H9 (cell line): Measurements from ENCODE around the gene NT5C. TPM values are rescaled to one million over a fixed set of nuclear protein-coding genes. Genes with fewer than 3 reads are reported as not detected.
A peak's percentile ranks its signal among the peaks of the same experiment; 100 is the strongest.

ENCODE experiments used
- DNase-seq: peaks from one replicate; pipeline ENCODE4 v3.0.0-alpha.2; 2017
- H2AFZ ChIP-seq: one replicate; pipeline ENCODE4 v1.6.1; 2013; ENCODE audit warnings: mild to moderate bottlenecking, low read length, control low read depth, moderate library complexity
- H2AK5ac ChIP-seq: 2 replicates; pipeline ENCODE4 v1.6.1; 2013; ENCODE audit warnings: low read length, control low read depth, mixed read lengths; ENCODE audit not compliant: insufficient read length
- H2BK120ac ChIP-seq: one replicate; pipeline ENCODE4 v1.6.1; 2013; ENCODE audit warnings: low read depth, mild to moderate bottlenecking, low read length, control low read depth, inconsistent platforms; ENCODE audit not compliant: poor library complexity, severe bottlenecking
- H2BK12ac ChIP-seq: 2 replicates; pipeline ENCODE4 v1.6.1; 2013; ENCODE audit warnings: low read length, control low read depth, mixed read lengths, low read depth; ENCODE audit not compliant: insufficient read length
- H2BK15ac ChIP-seq: 2 replicates; pipeline ENCODE4 v1.6.1; 2013; ENCODE audit warnings: low read depth, low read length, control low read depth
- H2BK20ac ChIP-seq: one replicate; pipeline ENCODE4 v1.6.1; 2013; ENCODE audit warnings: low read depth, mild to moderate bottlenecking, low read length, control low read depth, inconsistent platforms; ENCODE audit not compliant: poor library complexity, severe bottlenecking
- H2BK5ac ChIP-seq: 2 replicates; pipeline ENCODE4 v1.6.1; 2013; ENCODE audit warnings: low read length, control low read depth, mixed read lengths; ENCODE audit not compliant: insufficient read length
- H3K14ac ChIP-seq: 2 replicates; pipeline ENCODE4 v1.6.1; 2013; ENCODE audit warnings: low read length, control low read depth; ENCODE audit not compliant: insufficient read depth
- H3K18ac ChIP-seq: 2 replicates; pipeline ENCODE4 v1.6.1; 2013; ENCODE audit warnings: low read depth, mild to moderate bottlenecking, mixed read lengths, low read length, control low read depth; ENCODE audit not compliant: insufficient read length
- H3K23ac ChIP-seq: 2 replicates; pipeline ENCODE4 v1.6.1; 2013; ENCODE audit warnings: low read length, control low read depth, mixed read lengths, low read depth; ENCODE audit not compliant: insufficient read length
- H3K23me2 ChIP-seq: 2 replicates; pipeline ENCODE4 v1.6.1; 2013; ENCODE audit warnings: low read depth, mild to moderate bottlenecking, mixed read lengths, low read length, control low read depth; ENCODE audit not compliant: insufficient read length, poor library complexity, severe bottlenecking
- H3K27ac ChIP-seq: 2 replicates; pipeline ENCODE4 v1.5.1; 2013; ENCODE audit warnings: low read length, control low read depth, mixed read lengths, low read depth; ENCODE audit not compliant: insufficient read length
- H3K27me3 ChIP-seq: 2 replicates; pipeline ENCODE4 v1.6.1; 2013; ENCODE audit warnings: low read length, control low read depth, inconsistent platforms; ENCODE audit not compliant: insufficient read depth
- H3K4ac ChIP-seq: 2 replicates; pipeline ENCODE4 v1.6.1; 2013; ENCODE audit warnings: low read depth, mild to moderate bottlenecking, control low read depth, inconsistent platforms, low read length, moderate library complexity
- H3K4me1 ChIP-seq: 2 replicates; pipeline ENCODE4 v1.6.1; 2013; ENCODE audit warnings: low read length, control low read depth, inconsistent platforms; ENCODE audit not compliant: insufficient read depth
- H3K4me2 ChIP-seq: 2 replicates; pipeline ENCODE4 v1.6.1; 2013; ENCODE audit warnings: low read length, control low read depth, mixed read lengths; ENCODE audit not compliant: insufficient read length, insufficient read depth
- H3K56ac ChIP-seq: 2 replicates; pipeline ENCODE4 v1.6.1; 2013; ENCODE audit warnings: low read depth, mild to moderate bottlenecking, mixed read lengths, low read length, control low read depth; ENCODE audit not compliant: insufficient read length
- H3K79me1 ChIP-seq: 2 replicates; pipeline ENCODE4 v1.6.1; 2013; ENCODE audit warnings: low read depth, mild to moderate bottlenecking, moderate library complexity, low read length, control low read depth, inconsistent platforms; ENCODE audit not compliant: insufficient read depth, poor library complexity, severe bottlenecking
- H3K79me2 ChIP-seq: 2 replicates; pipeline ENCODE4 v1.6.1; 2013; ENCODE audit warnings: low read length, control low read depth, inconsistent platforms; ENCODE audit not compliant: insufficient read depth
- H3K9ac ChIP-seq: 2 replicates; pipeline ENCODE4 v1.6.1; 2013; ENCODE audit warnings: low read length, control low read depth, mixed read lengths; ENCODE audit not compliant: insufficient read length; ENCODE audit errors: extremely low read depth
- H3K9me3 ChIP-seq: one replicate; pipeline ENCODE4 v1.6.1; 2013; ENCODE audit warnings: low read depth, low read length, inconsistent platforms; ENCODE audit not compliant: control insufficient read depth
- H3T11ph ChIP-seq: one replicate; pipeline ENCODE4 v1.6.1; 2013; ENCODE audit warnings: mild to moderate bottlenecking, low read length, control low read depth, inconsistent platforms
- H4K20me1 ChIP-seq: one replicate; pipeline ENCODE4 v1.6.1; 2013; ENCODE audit not compliant: control insufficient read depth, insufficient read length, insufficient read depth
- H4K5ac ChIP-seq: 2 replicates; pipeline ENCODE4 v1.6.1; 2013; ENCODE audit warnings: low read depth, mild to moderate bottlenecking, mixed read lengths, low read length, control low read depth; ENCODE audit not compliant: insufficient read length
- H4K8ac ChIP-seq: replicated peaks from 2 replicates; pipeline ENCODE4 v1.6.1; 2013; ENCODE audit warnings: low read length, control low read depth, mixed read lengths, low read depth; ENCODE audit not compliant: insufficient read length
- H4K91ac ChIP-seq: 2 replicates; pipeline ENCODE4 v1.6.1; 2013; ENCODE audit warnings: low read depth, mild to moderate bottlenecking, moderate library complexity, mixed read lengths, low read length, control low read depth; ENCODE audit not compliant: insufficient read length
- H3K27ac Mint-ChIP-seq, 3 experiments: 2 replicates in 2 of 3; 3 replicates in 1 of 3; pipeline ENCODE4 v1.8.0; 2020 to 2021; ENCODE audit warnings: mixed read lengths in 3 of 3, mild to moderate bottlenecking in 1 of 3, moderate library complexity in 1 of 3
- H3K27me3 Mint-ChIP-seq: 2 replicates; pipeline ENCODE4 v1.8.0; 2021; ENCODE audit warnings: low read depth, mild to moderate bottlenecking, moderate library complexity, mixed read lengths
- H3K36me3 Mint-ChIP-seq, 3 experiments: 2 replicates in 2 of 3; 3 replicates in 1 of 3; pipeline ENCODE4 v1.8.0; 2020 to 2021; ENCODE audit warnings: low read depth in 3 of 3, mixed read lengths in 3 of 3; ENCODE audit not compliant: insufficient read depth in 1 of 3
- H3K4me1 Mint-ChIP-seq, 2 experiments: 2 replicates each; pipeline ENCODE4 v1.8.0; 2020; ENCODE audit warnings: mixed read lengths in 2 of 2
- H3K4me3 Mint-ChIP-seq, 2 experiments: 2 replicates in 1 of 2; 3 replicates in 1 of 2; pipeline ENCODE4 v1.8.0; 2020 to 2021; ENCODE audit warnings: mild to moderate bottlenecking in 2 of 2, mixed read lengths in 2 of 2, moderate library complexity in 1 of 2
- H3K9me3 Mint-ChIP-seq, 2 experiments: 2 replicates in 1 of 2; 3 replicates in 1 of 2; pipeline ENCODE4 v1.8.0; 2020; ENCODE audit warnings: mild to moderate bottlenecking in 2 of 2, mixed read lengths in 2 of 2, moderate library complexity in 1 of 2
- CTCF ChIP-seq: fragments of 200-600 bp; sonication (generic); conservative IDR thresholded peaks from 3 replicates; pipeline ENCODE4 v1.8.0; 2021; ENCODE audit warnings: antibody characterized with exemption, mild to moderate bottlenecking
- WGBS: extraction: QIAGEN DNeasy Blood & Tissue Kit; methylation state at CpG from one replicate; pipeline ENCODE4 v1.1.7; 2013; ENCODE audit warnings: missing lambda C conversion rate, low lambda C conversion rate, mixed read lengths; ENCODE audit not compliant: insufficient read length; ENCODE audit errors: extremely low coverage; 5-methylcytosine and 5-hydroxymethylcytosine counted together
- total RNA-seq: library from RNA; stranded (reverse); gene quantifications from 2 replicates; pipeline ENCODE4 v1.2.1, GENCODE V29; 2021

Gene NT5C
- total RNA-seq, 1 experiment from 2014 or later = 77.7 TPM

GRCh38 chr17:75087558-75088453 is 43.7 kb downstream of the NT5C start, which contains the start of gene SLC16A5:
Gene SLC16A5, plus strand, starts transcription at chr17:75087954. Its CDS starts 5,683 bp downstream, at chr17:75093637.
- H4K20me1 ChIP-seq = no peaks in the 10 kb centered on the region
- no peak within 1 kb of the TSS for H2AK5ac ChIP-seq
- peak within 1 kb of the TSS; percentile 81 for H3K18ac ChIP-seq
- no peak within 1 kb of the TSS for H4K8ac ChIP-seq
- H4K5ac ChIP-seq = no peak within 1 kb of the TSS
- H3K9ac ChIP-seq = peak within 1 kb of the TSS; percentile 66
- no peak within 1 kb of the TSS for H2BK12ac ChIP-seq
- H3K27ac ChIP-seq = peak within 1 kb of the TSS; percentile 35
- Mint-ChIP-seq H3K4me3 (peak within 1 kb of the TSS; percentile 79 to 88), H3K27me3 (no peaks in the 10 kb centered on the region), H3K27ac (peak within 1 kb of the TSS; percentile 89 to 96 (median 95)), H3K9me3 (no peaks in the 10 kb centered on the region), H3K36me3 (peaks cover 2 to 4% (median 2%) of the 10 kb centered on the region in 3 experiments; a peak in 5 of 7 replicates), H3K4me1 (peaks cover 56 to 58% of the 10 kb centered on the region in 2 experiments)
- H3K79me2 ChIP-seq = no peaks in the 10 kb centered on the region; the same call in 1 of the 2 replicates
- H3K9me3 ChIP-seq = no peaks in the 10 kb centered on the region
- H4K91ac ChIP-seq = no peak within 1 kb of the TSS
- no peak within 1 kb of the TSS; the same call in 1 of the 2 replicates for H3K4ac ChIP-seq
- H3K27me3 ChIP-seq = no peaks in the 10 kb centered on the region
- DNase-seq = peak; percentile 99
- H2BK15ac ChIP-seq = no peak within 1 kb of the TSS
- H2BK5ac ChIP-seq = no peak within 1 kb of the TSS
- no peak within 1 kb of the TSS for H3K56ac ChIP-seq
- H2BK20ac ChIP-seq = no peak within 1 kb of the TSS
- H3K4me1 ChIP-seq = peaks cover 7% of the 10 kb centered on the region; the same call in 1 of the 2 replicates
- no peak within 1 kb of the TSS for H2AFZ ChIP-seq
- TF ChIP-seq CTCF = no peak
- no peaks in the 10 kb centered on the region for H3K79me1 ChIP-seq
- WGBS = no CpG with 5 or more reads among the region's 69 CpGs
- H2BK120ac ChIP-seq = no peak within 1 kb of the TSS
- no peak within 1 kb of the TSS for H3K23ac ChIP-seq
- H3K4me2 ChIP-seq = peak within 1 kb of the TSS; percentile 75
- H3K23me2 ChIP-seq = peaks cover 7% of the 10 kb centered on the region
- H3T11ph ChIP-seq = no peak within 1 kb of the TSS
- H3K14ac ChIP-seq = peak within 1 kb of the TSS; percentile 69
